GM18526 (cell line): ENCODE results near the gene TMEM25.

Experiments used
- POLR2A ChIP-seq: IDR thresholded peaks from 3 replicates; pipeline ENCODE4 v1.6.1; 2011; ENCODE audit not compliant: insufficient read length; ENCODE audit errors: extremely low read depth

The TMEM25 gene

GRCh38 chr11:118530683-118531596 lies at the start of gene TMEM25:
Gene TMEM25 (plus strand): TSS chr11:118531192. CDS start chr11:118531802, 610 bp downstream.
- peak; percentile 21 for TF ChIP-seq POLR2A

GRCh38 chr11:118484405-118484804 lies 46.6 kb upstream of the TMEM25 start:
- no peak for TF ChIP-seq POLR2A

- TF ChIP-seq POLR2A: no peak
These were observed 45.7 kb upstream of the TMEM25 start for GRCh38 chr11:118485273-118485672.

- TF ChIP-seq POLR2A: no peak
These were observed 42.4 kb upstream of the TMEM25 start for GRCh38 chr11:118488480-118489109.

- no peak for TF ChIP-seq POLR2A
These were observed 40.0 kb upstream of the TMEM25 start for GRCh38 chr11:118491041-118491440.

GRCh38 chr11:118497831-118498230 lies 33.2 kb upstream of the TMEM25 start:
- TF ChIP-seq POLR2A: no peak

- TF ChIP-seq POLR2A: no peak
These were observed 27.8 kb upstream of the TMEM25 start for GRCh38 chr11:118503216-118503615.

- no peak for TF ChIP-seq POLR2A
These were observed 19.4 kb upstream of the TMEM25 start for GRCh38 chr11:118511601-118512000.

GRCh38 chr11:118514103-118514502 lies 16.9 kb upstream of the TMEM25 start:
- TF ChIP-seq POLR2A: no peak

GRCh38 chr11:118519549-118519948 lies 11.4 kb upstream of the TMEM25 start:
- no peak for TF ChIP-seq POLR2A

GRCh38 chr11:118521892-118522311 lies 9.1 kb upstream of the TMEM25 start:
- no peak for TF ChIP-seq POLR2A

- TF ChIP-seq POLR2A: no peak
These were observed 8.4 kb upstream of the TMEM25 start for GRCh38 chr11:118522571-118523072.

GRCh38 chr11:118524356-118524755 lies 6.6 kb upstream of the TMEM25 start:
- TF ChIP-seq POLR2A: no peak

- TF ChIP-seq POLR2A: no peak
These were observed 6.1 kb upstream of the TMEM25 start for GRCh38 chr11:118524757-118525470.

GRCh38 chr11:118526688-118527087 lies 4.3 kb upstream of the TMEM25 start:
- no peak for TF ChIP-seq POLR2A
